ENCODE data around the gene GALNT9. TPM values are rescaled to one million over a fixed set of nuclear protein-coding genes. Genes with fewer than 3 reads are reported as not detected.

The GALNT9 gene
- total RNA-seq, 1 experiment from 2014 or later: 3.3 TPM

DNA sequence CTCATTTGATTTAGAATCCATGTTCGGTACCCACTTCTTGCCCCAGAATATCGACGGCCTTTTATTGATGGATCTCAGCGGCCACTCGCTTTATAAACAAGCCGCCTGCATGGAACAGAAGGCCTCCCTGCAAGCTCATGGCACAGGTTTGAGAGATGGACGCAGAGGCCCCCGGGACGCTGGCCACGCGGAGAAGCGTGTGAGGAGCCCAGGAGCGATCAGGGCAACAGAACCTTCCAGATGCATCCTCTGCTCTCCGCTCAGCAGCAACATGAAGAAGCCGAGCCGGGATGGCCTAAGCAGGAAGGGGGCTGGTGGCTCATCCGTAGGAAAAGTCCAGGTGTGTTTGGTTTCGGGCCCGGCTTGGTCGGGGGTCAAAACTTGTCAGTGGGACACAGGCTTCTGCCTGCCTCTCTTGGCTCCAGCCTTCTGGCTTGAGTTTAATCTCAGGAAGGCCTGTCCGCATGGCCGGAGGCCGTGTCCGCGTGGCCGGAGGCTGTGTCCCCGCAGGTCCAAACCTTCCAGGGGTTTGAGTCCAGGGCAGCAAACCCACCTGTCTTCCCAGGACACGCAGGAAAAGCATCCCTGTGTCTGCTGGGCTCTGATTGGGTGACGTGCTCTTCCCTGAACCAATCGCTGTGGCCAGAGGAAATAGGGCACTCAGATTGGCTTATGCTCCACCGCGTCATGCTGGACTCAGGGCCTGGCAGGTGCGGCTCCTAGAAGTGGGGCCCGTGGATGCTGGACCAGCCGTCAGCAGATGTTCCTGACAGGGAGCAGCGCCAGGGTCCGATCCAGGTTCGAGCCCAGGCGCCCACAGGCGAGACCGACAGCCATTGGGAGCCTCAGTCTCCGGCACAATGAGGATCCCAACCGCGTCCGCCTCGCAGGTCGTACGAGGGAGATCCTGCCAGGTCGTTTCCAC lies 65.0 kb downstream of the GALNT9 start:
- Histone ChIP-seq H3K27me3 (no peaks in the 10 kb centered on the region; the same call in 1 of the 2 replicates), H3K4me3 (no peak overlapping the region), H3K36me3 (no peaks in the 10 kb centered on the region), H3K9me3 (no peaks in the 10 kb centered on the region)
- no peak for DNase-seq

DNA sequence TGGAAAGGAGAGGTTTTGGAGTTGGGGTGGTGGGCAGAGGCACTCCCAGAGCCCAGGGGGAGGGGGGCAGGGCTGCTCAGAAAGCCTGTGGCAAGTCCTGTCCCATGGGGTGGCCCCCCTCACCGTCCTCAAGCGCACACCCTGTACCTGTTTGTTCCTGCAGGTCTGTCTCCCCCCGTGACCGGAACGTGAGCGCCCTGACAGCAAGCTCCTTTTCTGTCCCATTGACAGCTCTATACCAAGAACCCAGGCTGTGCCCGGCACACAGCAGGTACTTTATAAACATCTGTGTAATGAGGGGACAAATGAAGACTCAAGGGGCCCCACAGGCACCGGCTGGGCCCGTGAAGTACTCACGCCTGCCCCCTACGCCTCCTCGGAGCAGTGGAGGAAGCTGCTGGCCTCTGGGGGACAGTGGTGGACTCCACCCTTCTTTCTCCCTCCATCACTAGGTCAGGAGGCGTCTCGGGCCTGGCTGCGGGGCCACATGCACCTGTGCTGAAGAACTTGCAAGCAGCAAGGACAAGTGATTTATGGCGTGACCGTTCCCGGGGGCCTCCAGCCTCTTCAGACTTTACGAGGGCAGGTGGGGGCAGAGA lies 65.8 kb downstream of the GALNT9 start:
- Histone ChIP-seq H3K36me3 (no peaks in the 10 kb centered on the region), H3K4me3 (no peak overlapping the region), H3K27me3 (no peaks in the 10 kb centered on the region; the same call in 1 of the 2 replicates), H3K9me3 (no peaks in the 10 kb centered on the region)
- no peak for DNase-seq

DNA sequence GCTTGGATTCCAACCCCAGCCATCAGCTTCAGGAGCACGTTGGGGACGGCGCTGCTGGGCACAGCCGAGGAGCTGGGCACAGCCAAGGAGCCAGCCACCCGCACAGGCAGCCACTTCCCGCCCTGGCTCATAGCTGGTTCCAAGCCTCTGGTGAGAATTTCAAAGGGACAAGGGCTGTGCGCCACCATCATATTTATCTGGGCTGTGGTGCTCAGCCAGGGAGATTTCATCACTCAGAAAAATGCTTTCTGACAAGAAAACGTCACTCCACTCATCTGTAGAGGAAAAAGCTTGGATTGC lies 66.4 kb downstream of the GALNT9 start:
- Histone ChIP-seq H3K36me3 (no peaks in the 10 kb centered on the region), H3K4me3 (no peak overlapping the region), H3K9me3 (no peaks in the 10 kb centered on the region), H3K27me3 (no peaks in the 10 kb centered on the region)
- DNase-seq: no peak

DNA sequence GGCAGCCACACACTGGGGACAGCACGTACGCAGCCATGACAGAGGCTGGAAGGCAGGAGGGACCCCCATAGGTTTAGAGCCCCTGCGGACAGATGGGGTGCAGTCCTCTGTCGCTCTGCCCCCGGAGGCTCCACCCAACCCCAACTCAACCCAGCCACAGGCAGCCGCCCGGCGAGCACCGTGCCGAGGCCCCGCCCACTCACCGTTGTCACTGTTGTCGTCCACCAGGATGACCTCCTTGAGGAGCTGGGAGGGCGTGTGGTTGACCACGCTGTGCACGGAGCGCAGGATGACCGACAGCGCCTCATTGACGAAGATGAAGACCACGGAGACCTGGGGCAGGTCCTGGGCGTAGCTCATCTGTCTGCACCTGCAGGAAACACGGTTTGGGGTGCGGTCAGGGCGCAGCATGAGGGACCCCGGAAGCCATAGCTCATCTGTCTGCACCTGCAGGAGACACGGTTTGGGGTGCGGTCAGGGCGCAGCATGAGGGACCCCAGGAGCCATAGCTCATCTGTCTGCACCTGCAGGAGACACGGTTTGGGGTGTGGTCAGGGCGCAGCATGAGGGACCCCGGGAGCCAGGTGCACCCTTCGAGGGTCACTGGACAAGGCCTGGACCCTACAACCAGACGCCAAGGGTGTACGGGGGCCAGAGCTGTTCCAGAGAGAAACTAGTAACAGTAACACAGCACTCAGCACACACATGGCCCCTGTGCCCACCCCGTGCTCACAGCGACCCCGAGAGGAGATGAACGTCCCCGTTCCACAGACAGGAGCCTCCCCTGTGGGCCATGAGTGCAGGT lies 66.9 kb downstream of the GALNT9 start:
- no peak overlapping the region for H3K4me3 ChIP-seq
- no peaks in the 10 kb centered on the region for H3K27me3 ChIP-seq
- H3K36me3 ChIP-seq: no peaks in the 10 kb centered on the region
- H3K9me3 ChIP-seq: no peaks in the 10 kb centered on the region
- DNase-seq: no peak

DNA sequence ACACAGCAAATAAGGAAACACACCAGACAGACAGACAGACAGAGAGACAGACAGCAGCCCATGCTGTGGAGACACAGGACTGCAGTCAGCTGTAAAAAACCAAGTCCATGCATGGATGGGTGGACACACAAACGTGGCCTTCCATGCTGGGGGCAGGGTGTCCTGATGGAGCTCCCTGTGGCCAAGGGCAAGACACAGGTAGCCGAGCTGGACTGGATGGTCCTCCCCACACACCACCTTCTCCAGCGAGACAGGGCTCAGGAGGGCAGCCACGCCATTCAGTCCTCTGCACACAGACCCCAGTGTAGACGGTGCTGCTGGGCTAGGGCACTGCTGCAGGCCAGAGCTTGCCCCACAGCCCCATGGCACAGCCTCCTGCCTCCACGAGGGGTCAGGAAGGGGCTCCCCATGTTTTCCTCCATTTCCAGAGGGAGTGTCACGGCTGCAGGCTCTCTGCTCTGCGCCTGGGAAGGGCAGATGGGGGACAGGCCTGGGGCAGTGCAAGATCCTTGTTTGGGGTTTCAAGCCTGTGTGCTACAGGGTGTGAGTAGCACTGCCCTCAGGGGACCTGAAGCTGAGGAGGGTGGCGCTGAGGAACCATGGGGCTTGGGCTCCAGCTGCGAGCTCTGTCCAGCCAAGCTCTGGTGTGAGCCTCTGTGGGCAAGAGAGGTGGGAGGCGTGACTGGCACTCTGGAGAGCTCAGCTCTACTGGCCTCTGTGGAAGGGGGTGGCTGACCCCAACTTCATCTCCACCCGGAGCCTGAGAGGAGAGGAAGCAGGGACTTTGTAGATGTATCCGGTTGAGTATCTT lies 67.9 kb downstream of the GALNT9 start:
- no peak for DNase-seq
- Histone ChIP-seq H3K36me3 (no peaks in the 10 kb centered on the region), H3K4me3 (no peak overlapping the region)

DNA sequence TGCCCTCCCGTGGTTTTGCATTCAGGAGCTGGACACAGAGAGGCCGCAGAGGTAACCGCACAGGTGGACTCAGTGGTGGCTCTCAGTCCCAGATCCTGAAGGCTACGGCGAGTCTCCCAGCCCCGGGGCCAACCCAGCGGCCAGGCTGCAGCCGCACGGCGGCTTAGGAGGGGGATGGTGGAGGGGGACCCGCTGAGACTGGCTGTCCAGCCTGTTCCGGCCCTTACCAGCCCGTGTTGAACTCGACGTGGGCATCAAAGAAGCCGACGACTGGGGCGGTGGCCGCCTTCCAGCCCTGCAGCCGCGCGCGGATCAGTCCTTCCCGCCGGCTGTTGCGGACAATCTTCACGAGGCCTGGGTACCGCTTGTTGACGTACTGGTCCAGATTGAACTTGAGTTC lies 68.7 kb downstream of the GALNT9 start:
- Histone ChIP-seq H3K27me3 (no peaks in the 10 kb centered on the region), H3K9me3 (no peaks in the 10 kb centered on the region)
- DNase-seq: no peak

More for the DNA sequence above, 67.9 kb downstream of the GALNT9 start:
- H3K27me3 ChIP-seq: no peaks in the 10 kb centered on the region
- no peaks in the 10 kb centered on the region for H3K9me3 ChIP-seq

DNA sequence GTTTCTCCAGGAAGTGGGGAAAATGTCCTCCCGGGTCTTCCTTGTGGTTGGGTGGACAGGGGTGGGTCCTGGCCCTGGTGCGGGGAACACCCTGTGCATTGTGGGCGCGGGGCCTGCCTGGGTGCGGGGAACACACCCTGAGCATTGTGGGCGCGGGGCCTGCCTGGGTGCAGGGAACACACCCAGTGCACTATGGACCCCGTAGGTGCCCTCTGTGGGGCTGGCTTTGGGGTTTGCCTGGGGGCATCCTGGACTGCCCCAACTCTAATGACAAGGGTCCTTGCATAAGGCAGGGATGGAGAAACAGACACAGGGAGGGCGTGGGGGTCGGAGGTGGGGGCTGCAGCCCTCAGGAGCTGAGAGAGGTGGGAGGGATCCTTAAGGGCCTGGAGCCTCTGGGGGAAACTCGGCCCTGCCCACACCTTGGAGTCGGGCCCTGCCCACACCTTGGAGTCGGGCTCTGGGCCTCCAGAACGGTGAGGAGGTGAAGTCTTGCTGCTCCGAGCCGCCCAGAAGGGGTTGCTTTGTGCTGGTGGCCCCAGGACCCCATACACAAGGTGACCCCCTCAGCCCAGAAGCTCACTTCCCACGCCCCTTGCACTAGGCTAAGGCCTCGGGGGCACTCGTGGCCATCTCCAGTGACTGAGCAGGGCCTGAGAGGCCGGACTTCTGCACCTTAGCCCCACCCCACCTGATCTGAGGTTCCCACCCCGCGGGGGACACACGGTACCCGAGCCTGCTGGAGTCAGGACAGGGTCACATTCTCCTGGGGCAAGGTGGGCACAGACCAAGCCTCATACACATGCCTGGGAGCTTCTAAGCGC lies 69.3 kb downstream of the GALNT9 start:
- no peak overlapping the region for H3K4me3 ChIP-seq
- no peaks in the 10 kb centered on the region for H3K36me3 ChIP-seq
- H3K27me3 ChIP-seq: no peaks in the 10 kb centered on the region
- DNase-seq: no peak
- H3K9me3 ChIP-seq: no peaks in the 10 kb centered on the region

More for the DNA sequence above, 68.7 kb downstream of the GALNT9 start:
- Histone ChIP-seq H3K4me3 (no peak overlapping the region), H3K36me3 (no peaks in the 10 kb centered on the region)

DNA sequence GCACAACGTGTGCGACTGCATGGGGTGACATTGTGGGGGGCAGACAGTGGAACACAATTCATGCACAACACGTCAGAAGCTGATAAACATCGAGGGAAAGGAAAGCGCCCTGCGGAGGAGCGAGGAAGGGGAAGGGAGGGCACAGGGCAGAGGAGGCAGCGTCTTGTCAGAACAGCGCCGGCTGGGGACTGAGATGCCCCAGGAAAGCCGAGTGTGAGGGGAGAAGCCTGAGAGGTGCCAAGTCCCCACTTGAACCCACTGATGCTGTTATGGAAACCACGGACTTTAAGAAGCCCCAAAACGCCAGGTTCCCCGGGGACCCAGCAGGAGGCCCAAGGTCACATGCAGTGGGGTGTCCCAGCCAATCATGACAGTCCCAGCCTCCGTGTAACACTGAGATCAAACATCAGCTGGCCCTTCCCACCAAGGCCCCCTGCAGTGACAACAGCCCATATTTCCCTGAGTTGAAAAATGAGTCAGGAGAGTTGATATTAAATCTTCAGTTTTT lies 70.0 kb downstream of the GALNT9 start:
- no peaks in the 10 kb centered on the region for H3K36me3 ChIP-seq
- no peak for DNase-seq
- H3K27me3 ChIP-seq: no peaks in the 10 kb centered on the region
- no peak overlapping the region for H3K4me3 ChIP-seq
- no peaks in the 10 kb centered on the region for H3K9me3 ChIP-seq

DNA sequence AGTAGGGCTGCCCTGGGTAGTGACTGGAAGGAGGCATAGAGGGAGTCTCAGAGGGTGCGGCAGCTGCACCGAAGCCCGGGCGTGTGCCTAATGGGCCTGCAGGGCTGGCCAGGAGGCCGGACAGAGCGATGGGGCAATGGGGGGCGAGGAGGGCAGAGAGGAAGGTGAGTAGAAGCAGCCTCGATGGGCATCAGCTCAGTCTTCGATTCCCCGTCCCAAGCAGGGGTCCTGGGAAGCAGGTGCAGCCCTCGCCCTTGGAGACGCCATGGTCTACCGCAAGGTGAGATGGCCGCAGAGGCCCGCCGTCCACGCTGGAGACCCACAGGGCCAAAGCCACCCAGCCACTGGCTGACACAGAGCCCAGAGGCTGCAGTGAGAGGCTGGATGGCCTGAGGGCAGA lies 70.8 kb downstream of the GALNT9 start:
- Histone ChIP-seq H3K4me3 (no peak overlapping the region), H3K36me3 (no peaks in the 10 kb centered on the region), H3K27me3 (no peaks in the 10 kb centered on the region), H3K9me3 (no peaks in the 10 kb centered on the region)
- no peak for DNase-seq

DNA sequence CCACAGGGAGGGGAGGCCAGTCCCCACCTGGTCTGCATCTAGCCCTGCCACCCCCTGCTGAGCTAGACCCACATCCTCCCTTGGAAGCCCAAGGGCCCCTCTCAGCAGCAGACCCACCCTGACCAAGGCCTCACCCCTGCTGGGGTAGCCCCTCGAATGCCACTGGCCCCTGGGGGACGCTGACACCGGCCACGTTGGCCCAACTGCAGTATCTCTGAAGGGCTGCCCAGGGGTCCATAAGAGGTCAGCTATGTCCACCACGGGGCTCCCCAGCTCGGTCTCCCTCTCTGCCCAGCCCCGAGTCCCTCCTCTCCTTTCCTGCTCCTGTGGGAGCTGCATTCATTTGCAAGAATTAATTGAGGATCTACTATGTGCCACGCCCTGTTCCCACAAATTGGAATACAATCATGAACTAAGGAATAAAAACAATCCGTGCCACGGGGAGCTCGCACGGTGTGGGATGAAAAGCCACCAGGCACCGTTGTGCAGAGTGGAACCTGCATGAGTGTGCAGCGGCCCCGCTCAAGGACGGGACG lies 71.4 kb downstream of the GALNT9 start:
- Histone ChIP-seq H3K27me3 (no peaks in the 10 kb centered on the region), H3K9me3 (no peaks in the 10 kb centered on the region), H3K36me3 (no peaks in the 10 kb centered on the region), H3K4me3 (no peak overlapping the region)
- no peak for DNase-seq

DNA sequence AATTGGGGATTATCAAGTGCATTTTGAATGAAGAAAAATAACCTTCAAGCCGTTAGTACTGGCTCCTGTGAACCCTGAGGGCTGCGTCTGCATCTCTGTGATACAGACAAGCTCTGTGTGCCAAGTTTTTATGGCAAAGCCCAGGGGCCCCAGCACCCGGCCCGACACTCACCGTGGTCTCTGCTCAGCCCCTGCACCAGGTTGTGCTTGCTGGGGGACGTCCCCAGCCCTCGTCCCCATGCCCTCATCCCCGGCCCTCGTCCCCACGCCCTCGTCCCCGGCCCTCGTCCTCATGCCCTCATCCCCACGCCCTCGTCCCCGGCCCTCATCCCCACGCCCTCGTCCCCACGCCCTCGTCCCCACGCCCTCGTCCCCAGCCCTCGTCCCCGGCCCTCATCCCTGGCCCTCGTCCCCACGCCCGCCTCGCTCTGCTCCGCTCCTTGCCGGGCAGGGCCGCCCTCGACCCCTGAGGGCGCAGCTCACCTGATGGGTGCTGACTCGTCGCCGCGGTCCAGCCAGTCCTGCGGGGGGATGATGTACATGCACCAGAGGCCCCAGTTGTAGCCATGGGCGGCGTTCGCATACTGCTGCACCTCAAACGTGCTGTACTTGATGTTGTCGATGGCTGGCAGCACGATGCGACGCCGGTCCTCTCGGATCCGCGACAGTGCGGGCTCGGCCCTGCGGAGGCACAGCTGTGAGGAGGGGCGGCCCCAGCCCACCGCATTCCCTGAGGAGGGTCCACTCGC lies 72.0 kb downstream of the GALNT9 start:
- H3K27me3 ChIP-seq: no peaks in the 10 kb centered on the region
- no peak for DNase-seq

DNA sequence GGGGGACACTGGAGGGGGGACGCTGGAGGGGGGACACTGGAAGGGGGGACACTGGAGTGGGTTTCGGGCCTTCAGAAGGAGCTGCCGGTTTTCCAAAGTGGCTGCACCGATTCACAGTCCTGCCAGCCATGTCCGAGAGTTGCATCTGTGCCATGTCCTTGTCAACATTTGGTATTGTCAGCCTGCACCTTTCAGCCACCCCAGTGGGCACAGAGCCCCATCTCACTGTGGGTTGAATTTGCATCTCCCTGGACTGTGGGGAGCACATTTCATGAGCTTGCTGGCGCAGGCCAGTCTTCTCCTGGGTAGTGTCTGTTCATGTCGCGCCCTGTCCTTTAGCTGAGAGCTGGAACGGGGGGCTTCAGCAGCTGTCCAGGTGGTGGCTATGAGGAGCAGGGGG lies 72.7 kb downstream of the GALNT9 start:
- Histone ChIP-seq H3K36me3 (no peaks in the 10 kb centered on the region), H3K9me3 (no peaks in the 10 kb centered on the region), H3K4me3 (no peak overlapping the region), H3K27me3 (no peaks in the 10 kb centered on the region)
- DNase-seq: no peak

More for the DNA sequence above, 72.0 kb downstream of the GALNT9 start:
- no peaks in the 10 kb centered on the region for H3K36me3 ChIP-seq
- no peak overlapping the region for H3K4me3 ChIP-seq
- no peaks in the 10 kb centered on the region for H3K9me3 ChIP-seq

DNA sequence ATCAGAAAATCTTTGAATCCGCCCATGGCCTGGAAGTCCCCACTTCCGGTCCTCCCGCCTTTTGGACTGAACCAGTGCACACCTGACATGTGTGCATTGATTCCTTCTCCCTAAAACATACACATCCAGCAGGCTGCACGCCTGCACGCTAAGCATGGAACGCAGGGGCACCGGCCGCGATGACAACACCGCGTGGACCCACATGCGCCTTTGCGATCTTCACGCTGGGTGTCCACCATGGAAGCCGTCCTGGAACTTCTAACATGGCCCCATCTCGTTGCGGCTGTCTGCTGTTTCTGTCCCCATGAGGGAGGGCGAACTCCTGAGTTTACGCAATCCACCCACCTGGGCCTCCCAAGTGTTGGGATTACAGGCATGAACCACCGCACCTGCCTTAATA lies 73.7 kb downstream of the GALNT9 start:
- no peak for DNase-seq
- H3K36me3 ChIP-seq: no peaks in the 10 kb centered on the region

DNA sequence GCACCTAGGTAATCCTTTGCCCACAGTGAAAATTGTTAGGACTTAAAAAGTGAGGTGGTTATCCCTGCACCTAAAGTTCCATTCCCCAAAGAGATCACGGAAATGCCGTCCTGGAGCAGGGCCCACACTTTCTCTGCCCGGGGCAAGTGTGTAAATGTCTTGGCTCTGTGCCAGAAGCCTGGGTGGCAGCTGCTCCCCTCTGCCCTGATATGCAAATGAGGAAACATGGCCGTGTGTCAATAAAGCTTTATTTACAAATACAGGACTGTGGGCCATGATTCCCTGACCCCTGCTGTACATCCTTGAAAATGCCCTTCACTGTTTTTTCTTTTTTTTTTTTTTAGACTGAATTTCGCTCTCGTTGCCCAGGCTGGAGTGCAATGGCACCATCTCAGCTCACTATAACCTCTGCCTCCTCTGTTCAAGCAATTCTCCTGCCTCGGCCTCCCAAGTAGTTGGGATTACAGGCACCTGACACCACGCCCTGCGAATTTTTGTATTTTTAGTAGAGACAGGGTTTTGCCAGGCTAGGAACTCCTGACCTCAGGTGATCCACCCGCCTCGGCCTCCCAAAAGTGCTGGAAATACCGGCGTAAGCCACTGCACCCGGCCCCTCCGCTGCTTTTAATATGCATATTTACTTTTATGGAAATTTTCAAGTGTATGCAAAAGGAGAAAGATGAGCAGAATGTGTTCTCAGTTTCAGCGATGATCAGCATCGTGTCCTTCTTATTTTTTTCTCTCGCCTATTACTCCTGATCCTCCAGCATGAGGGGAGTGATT lies 75.5 kb downstream of the GALNT9 start:
- H3K36me3 ChIP-seq: no peaks in the 10 kb centered on the region
- DNase-seq: no peak
- no peaks in the 10 kb centered on the region for H3K9me3 ChIP-seq
- H3K27me3 ChIP-seq: no peaks in the 10 kb centered on the region; the same call in 1 of the 2 replicates
- no peak overlapping the region for H3K4me3 ChIP-seq

More for the DNA sequence above, 73.7 kb downstream of the GALNT9 start:
- Histone ChIP-seq H3K4me3 (no peak overlapping the region), H3K9me3 (no peaks in the 10 kb centered on the region), H3K27me3 (no peaks in the 10 kb centered on the region)

Data from MG63 (cell line).